GM12874 (cell line): ENCODE results near the gene FRMD5.

ENCODE experiments used
- TF ChIP-seq, protein P1 (sequence below): IDR thresholded peaks from 2 replicates; pipeline ENCODE4 v1.5.1; 2011; ENCODE audit warnings: low read depth, mild to moderate bottlenecking, control low read depth, low read length, moderate library complexity; ENCODE audit not compliant: insufficient read depth

The FRMD5 gene

GRCh38 chr15:43912208-43912607, 282.9 kb downstream of the FRMD5 start:
- TF ChIP-seq, protein P1, sequence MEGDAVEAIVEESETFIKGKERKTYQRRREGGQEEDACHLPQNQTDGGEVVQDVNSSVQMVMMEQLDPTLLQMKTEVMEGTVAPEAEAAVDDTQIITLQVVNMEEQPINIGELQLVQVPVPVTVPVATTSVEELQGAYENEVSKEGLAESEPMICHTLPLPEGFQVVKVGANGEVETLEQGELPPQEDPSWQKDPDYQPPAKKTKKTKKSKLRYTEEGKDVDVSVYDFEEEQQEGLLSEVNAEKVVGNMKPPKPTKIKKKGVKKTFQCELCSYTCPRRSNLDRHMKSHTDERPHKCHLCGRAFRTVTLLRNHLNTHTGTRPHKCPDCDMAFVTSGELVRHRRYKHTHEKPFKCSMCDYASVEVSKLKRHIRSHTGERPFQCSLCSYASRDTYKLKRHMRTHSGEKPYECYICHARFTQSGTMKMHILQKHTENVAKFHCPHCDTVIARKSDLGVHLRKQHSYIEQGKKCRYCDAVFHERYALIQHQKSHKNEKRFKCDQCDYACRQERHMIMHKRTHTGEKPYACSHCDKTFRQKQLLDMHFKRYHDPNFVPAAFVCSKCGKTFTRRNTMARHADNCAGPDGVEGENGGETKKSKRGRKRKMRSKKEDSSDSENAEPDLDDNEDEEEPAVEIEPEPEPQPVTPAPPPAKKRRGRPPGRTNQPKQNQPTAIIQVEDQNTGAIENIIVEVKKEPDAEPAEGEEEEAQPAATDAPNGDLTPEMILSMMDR, result no peak

GRCh38 chr15:43911235-43911781, 283.8 kb downstream of the FRMD5 start:
- TF ChIP-seq, protein P1, result no peak

- TF ChIP-seq, protein P1, result no peak
Observed at GRCh38 chr15:43908516-43909050, 286.5 kb downstream of the FRMD5 start.

- TF ChIP-seq, protein P1, result no peak
Observed at GRCh38 chr15:43905755-43906154, 289.3 kb downstream of the FRMD5 start.

DNA sequence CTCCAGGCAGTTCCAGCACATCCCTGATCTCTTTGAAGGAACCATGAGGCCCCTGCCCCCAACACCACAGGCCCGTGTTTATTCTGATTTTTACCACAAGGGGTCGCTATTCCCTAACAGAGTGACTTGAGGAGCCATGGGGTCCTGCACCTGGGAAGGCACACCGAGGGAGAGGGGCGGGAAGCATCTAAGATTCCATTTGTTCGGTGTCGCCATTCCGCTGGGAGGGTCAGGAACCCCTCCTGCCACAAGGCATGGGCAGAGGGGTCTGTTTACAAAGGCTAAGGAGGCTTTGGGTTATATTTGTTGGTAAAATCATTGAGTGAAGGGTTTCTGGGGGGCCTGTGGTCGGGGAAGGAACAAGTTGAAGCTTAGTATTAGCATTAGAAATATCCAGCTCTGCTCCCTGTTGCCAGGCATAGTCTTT, 291.2 kb downstream of the FRMD5 start:
- TF ChIP-seq, protein P1, result peak; percentile 69

DNA sequence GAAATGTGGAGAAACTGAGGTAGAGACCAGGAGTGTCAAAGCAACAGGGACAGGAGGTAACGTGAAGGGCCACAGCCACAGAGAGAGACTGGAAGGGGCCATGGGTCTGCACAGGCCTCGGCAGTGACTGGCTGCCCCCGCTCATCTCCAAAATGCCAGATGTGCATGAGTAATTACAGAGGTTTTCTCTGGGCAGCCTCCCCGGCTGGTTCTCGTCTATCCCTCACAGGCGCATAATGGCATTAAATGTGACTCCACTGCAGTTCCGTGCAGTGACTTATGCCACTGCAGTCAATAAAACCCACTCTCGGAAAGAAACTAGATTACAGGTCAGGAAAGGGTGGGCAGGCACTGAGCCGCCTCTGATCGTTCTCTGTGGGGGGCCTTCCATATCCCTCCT, 293.6 kb downstream of the FRMD5 start:
- TF ChIP-seq, protein P1, result no peak

GRCh38 chr15:43900996-43901395, 294.1 kb downstream of the FRMD5 start:
- TF ChIP-seq, protein P1, result no peak
